ENCODE results near the gene A4GNT. TPM values are rescaled to one million over a fixed set of nuclear protein-coding genes. Genes with fewer than 3 reads are reported as not detected.

A4GNT gene
- total RNA-seq, 4 donors from 2014 or later = not detected

DNA sequence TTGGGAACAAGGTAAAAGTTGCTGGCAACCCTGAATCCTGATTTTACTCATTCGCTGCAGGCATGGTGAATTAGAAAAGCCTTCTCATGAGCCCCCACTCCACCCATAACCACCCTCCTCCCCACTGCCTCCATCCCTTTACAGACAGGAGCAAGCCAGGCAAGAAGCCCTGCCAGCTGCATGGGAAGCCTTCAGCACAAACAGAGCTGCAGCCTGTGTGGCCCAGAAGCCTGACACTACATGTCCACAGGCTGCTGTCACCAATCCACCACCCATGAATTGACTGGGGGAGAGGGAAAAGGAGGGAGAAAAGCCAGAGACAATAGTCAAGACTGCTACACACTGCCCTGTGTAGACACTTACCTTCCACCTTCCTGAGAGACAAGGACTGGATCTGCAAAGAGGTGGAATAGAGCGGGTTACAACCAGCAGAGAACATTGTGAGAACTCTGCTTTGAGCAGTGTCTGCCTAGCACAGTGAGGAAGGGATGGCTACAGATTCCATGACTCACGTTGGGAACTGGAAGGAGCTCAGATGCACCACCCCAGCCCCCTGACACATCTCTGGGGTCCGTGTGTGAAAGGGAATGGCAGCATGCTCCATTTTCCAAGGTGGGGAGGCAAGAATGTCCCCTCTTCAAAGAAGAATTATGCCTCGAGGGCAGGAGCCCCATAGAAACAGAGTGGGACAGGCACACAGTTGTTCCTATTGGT, 50.7 kb downstream of the A4GNT start:
- TF ChIP-seq, protein P1, sequence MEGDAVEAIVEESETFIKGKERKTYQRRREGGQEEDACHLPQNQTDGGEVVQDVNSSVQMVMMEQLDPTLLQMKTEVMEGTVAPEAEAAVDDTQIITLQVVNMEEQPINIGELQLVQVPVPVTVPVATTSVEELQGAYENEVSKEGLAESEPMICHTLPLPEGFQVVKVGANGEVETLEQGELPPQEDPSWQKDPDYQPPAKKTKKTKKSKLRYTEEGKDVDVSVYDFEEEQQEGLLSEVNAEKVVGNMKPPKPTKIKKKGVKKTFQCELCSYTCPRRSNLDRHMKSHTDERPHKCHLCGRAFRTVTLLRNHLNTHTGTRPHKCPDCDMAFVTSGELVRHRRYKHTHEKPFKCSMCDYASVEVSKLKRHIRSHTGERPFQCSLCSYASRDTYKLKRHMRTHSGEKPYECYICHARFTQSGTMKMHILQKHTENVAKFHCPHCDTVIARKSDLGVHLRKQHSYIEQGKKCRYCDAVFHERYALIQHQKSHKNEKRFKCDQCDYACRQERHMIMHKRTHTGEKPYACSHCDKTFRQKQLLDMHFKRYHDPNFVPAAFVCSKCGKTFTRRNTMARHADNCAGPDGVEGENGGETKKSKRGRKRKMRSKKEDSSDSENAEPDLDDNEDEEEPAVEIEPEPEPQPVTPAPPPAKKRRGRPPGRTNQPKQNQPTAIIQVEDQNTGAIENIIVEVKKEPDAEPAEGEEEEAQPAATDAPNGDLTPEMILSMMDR (IDR thresholded peaks at IDR 0.05) = no peak
- no peak for TF ChIP-seq POLR2A (IDR thresholded peaks at IDR 0.05)
- DNase-seq = no peak
- Histone ChIP-seq H3K4me1 (no peaks in the 10 kb centered on the region), H3K36me3 (peaks cover 0 to 12% (median 0%) of the 10 kb centered on the region in 3 donors), H3K9me3 (no peaks in the 10 kb centered on the region), H3K27ac (no peak overlapping the region), H3K27me3 (no peaks in the 10 kb centered on the region), H3K4me3 (no peak overlapping the region)

DNA sequence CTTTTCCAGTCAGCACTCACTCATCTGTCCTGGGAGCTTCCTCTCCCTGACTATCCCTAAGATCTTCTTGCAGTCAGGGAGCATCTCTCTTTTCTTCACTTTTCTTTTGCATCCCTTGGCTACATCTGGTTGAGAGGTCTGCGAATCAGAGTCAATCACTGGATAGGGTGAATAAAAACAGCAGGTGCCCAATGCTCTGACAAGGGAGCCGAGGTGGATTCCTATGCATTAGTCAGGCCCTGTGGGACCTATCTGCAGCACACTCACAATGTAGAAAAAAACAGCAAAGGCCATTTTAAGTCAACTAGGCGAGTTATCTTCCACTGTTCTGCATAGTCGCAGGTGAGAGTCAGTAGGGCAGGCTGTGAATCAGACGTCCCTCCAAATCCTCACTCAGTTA, 52.3 kb downstream of the A4GNT start:
- Histone ChIP-seq H3K36me3 (peaks cover 0 to 12% (median 0%) of the 10 kb centered on the region in 3 donors), H3K9me3 (no peaks in the 10 kb centered on the region), H3K27ac (no peak overlapping the region), H3K4me3 (no peak overlapping the region), H3K27me3 (no peaks in the 10 kb centered on the region), H3K4me1 (no peaks in the 10 kb centered on the region)
- no peak for TF ChIP-seq POLR2A (IDR thresholded peaks at IDR 0.05)
- no peak for DNase-seq

DNA sequence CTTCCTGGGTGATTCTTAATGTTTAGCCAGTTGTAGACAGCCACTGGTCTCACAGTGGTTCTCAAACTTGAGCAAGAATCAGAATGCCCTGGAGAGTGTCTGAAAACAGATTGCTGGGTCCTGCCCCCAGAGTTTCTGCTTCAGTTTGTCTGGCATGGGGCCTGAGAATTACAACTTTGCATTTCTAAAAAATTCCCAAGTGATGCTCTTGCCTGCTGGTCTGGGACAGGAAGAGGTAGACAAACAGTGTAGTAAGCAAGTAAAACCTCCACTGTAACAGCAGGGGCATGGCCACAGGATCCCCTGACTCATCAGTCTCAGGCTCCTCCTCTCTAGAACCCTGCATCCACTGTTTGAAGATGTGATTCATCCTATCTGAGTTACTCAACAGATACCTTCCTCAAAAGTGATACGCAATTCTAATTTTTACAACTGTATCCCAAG, 53.3 kb downstream of the A4GNT start:
- no peaks in the 10 kb centered on the region for H3K27me3 ChIP-seq
- no peak overlapping the region for H3K27ac ChIP-seq
- H3K4me1 ChIP-seq = no peaks in the 10 kb centered on the region
- TF ChIP-seq POLR2A (IDR thresholded peaks at IDR 0.05) = no peak
- TF ChIP-seq, protein P1 (IDR thresholded peaks at IDR 0.05) = no peak
- H3K4me3 ChIP-seq = no peak overlapping the region
- H3K9me3 ChIP-seq = no peaks in the 10 kb centered on the region
- DNase-seq = no peak
- peaks cover 0 to 8% (median 0%) of the 10 kb centered on the region in 3 donors for H3K36me3 ChIP-seq

DNA sequence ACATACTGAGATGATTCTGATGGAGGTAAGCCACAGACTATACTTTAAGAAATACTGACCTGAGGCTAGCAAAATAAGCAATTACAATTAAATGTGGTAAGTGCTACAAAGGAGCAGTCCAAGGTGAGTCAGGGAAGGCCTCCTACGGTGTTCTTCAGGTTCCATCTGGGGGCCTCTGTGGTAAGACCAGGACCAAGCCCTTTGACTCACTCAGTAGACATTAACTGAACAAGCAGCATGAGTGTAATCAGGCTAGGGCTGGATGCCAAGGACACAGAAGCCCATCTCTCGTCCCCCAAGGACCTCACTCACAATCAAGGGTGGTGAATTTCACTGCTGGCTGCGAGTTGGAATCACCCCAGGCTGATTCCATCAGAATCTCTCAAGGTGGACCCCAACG, 54.1 kb downstream of the A4GNT start:
- Histone ChIP-seq H3K4me3 (no peak overlapping the region), H3K4me1 (no peaks in the 10 kb centered on the region), H3K27ac (no peak overlapping the region), H3K9me3 (no peaks in the 10 kb centered on the region), H3K36me3 (peaks cover 0 to 5% (median 0%) of the 10 kb centered on the region in 3 donors), H3K27me3 (no peaks in the 10 kb centered on the region)
- DNase-seq = no peak
- TF ChIP-seq POLR2A (IDR thresholded peaks at IDR 0.05) = no peak

Other genes with a start within 250 kb of the A4GNT start
- gene CLDN18, start 122.2 kb downstream of the A4GNT start, total RNA-seq = not detected
- gene DZIP1L, start 16.8 kb downstream of the A4GNT start, total RNA-seq = 10 to 100 TPM in 1 of 4 donors, 1 to 10 TPM in 3; 2.8 to 40.4 (median 5.5) TPM
- 10 to 100 TPM in 1 of 4 donors, 1 to 10 TPM in 3; 6.3 to 24.8 (median 8.6) TPM for gene DBR1, start 42.5 kb upstream of the A4GNT start, total RNA-seq
- 10 to 100 TPM; 35.7 to 77.2 (median 56.3) TPM for gene ARMC8, start 54.9 kb upstream of the A4GNT start, total RNA-seq
- not detected for gene NME9, start 197.5 kb upstream of the A4GNT start, total RNA-seq
- 1 to 10 TPM; 1.2 to 7.4 (median 3.0) TPM for gene MRAS, start 216.2 kb upstream of the A4GNT start, total RNA-seq

Measured in Peyer's patch (tissue), 4 donors.